GM19351 (cell line): ENCODE measurements around the gene KCNH1.

ENCODE experiments used
- ATAC-seq: cut with Tn5 transposase; IDR thresholded peaks from one replicate; pipeline ENCODE4 v1.9.1; 2021; ENCODE audit warnings: mild to moderate bottlenecking, moderate library complexity; ENCODE audit not compliant: unreplicated experiment

Gene KCNH1

DNA sequence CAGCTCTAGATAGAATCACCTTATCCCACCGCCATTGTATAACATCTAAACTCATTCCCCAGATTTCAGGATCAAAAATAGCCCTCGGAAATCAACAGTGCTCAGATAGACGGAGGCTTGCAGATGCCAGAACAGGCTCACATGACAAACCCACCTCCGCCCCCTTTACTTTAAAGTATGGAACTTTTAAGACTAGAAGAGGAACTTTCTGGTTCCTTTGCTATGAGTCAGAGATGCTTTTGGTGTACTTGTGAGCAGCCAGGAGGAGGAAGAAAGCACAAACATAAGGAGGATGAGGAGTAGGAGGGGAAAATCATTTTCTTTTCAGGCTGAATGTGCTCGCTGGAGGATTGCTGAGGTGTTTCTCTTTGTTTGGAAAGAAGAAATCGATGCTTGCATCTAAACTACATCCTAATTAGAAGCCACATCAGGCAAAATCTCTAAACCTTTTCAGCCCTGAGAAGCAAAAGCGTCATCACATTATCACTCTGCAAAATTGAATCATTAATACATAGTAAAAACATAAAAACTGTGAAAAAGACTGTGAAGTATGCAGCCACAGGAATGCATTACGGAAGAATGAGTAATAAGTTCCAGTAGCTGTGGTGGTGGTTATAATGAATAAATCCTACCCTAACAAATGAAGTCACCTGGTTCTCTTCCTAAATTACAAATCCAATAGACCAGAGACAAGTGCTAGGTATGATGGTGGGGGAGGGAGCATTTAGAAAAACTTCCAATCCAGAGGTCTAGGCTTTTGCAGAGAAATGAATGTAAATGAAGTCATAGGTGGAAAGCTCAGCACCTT lies 251.3 kb downstream of the KCNH1 start:
- ATAC-seq = no peak

DNA sequence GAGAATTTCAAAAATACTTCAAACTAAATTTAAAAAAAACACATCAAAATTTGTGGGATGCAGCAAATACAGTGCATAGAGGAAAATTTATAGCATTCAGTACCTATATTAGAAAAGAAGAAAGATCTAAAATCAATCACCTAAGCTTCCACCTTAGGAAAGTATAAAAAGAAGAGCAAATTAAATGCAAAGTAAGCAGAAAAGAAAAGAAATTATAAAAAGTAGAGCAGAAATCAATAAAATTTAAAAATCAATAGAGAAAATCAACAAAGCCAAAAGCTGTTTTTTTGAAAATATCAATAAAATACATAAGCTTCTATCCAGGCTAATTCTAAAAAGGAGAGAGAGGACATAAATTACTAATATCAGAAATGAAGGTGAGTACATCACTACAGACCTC lies 255.4 kb downstream of the KCNH1 start:
- ATAC-seq = no peak

- no peak for ATAC-seq
Measured at GRCh38 chr1:210876275-210876674, 257.7 kb downstream of the KCNH1 start.

DNA sequence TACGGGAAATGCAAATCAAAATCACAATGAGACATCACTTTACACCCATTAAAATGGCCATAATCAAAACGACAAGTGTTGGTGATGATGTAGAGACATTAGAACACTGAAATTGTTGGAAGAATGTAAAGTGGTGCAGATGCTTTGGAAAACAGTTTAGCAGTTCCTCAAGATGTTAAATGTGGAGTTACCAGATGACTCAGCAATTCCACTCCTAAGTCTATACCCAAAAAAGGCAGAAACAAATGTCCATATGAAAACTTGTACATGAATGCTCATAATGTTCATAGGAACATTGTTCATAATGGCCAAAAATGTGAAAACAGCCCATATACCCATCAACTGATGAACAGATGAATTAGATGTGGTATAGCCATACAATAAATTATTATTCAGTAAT lies 267.4 kb downstream of the KCNH1 start:
- no peak for ATAC-seq

DNA sequence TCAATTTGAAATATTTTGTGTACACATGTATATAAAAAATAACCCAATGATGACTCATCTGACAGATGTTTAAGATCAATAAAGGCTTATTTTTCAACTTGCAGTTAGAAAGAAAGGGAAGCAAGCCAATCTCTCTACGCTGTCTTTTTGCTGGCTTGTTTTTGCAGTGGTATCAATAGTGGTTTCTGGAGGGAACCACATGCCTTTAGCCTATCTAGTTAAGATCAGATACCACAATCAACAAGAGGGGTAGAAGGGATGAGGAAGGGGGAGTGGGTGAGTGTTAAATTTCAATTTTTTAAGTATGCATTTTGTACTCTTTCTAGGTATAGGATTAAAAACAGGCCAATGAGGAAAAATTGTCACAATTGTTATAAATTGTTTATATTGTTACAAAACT lies 276.2 kb downstream of the KCNH1 start:
- no peak for ATAC-seq

DNA sequence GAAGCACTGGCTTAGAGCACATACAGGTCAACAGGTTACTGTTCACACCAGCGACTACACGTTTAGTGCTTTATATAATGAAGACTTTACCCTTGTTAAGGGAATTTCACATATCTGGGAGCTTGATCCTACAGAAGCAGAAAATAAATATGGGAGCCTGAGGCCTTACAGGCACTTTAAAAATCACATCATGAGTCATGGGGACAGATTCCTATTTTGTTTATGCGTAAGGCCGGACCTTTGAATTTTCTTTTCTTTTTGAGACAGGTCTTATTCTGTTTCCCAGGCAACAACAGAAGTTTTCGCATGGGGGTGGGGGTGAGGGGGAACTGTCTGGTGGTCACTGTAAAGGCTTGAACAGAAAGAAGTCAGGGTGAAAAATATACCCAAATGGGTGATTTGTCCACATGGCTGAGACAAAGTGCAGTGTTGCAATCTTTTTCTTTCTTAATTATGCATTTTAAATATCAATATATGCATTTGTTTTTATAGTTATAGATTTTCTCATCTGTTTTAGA lies 276.7 kb downstream of the KCNH1 start:
- ATAC-seq = no peak

DNA sequence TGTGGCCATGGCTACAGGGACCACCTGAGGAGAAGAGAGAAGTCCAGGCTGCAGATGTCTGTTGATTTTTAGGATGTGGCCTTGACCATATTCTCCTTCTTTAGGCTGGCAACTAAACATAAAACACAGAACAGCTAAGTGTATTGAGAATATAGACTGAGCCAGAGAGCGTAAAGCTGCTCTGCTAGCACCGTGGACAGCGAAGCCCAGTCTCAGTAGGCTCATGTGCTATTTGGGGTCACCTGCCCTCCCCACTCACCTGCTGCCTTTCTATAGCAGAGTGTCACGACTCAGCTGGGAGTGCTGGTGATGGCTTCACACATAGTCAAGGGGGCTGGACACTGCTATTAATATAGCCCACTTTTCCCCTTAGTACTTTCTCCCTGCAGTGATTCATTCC lies 278.5 kb downstream of the KCNH1 start:
- no peak for ATAC-seq

GRCh38 chr1:210853276-210853675 lies 280.7 kb downstream of the KCNH1 start:
- no peak for ATAC-seq

DNA sequence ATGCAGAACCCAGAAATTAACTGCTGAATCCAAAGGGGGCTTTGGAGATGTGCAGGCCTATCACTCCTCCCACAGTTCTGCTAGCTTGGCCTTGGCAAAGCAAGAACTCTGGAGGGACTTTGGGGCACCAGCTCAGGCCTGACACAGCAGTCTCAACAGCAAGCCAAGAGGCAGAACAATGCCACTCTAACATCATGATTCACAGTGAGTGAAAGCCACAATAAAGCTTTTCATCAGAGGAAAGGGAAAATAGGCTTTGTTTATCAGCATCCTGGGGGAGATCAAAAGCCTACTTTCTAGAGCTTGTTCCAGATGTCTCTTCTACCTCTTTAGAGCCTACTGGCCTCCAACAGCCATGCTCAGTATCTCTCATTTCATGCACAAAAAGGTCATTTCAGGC lies 283.4 kb downstream of the KCNH1 start:
- ATAC-seq = no peak

- no peak for ATAC-seq
Measured at GRCh38 chr1:210848474-210848873, 285.5 kb downstream of the KCNH1 start.

- ATAC-seq = no peak
Measured at GRCh38 chr1:210841926-210842625, 291.9 kb downstream of the KCNH1 start.

- ATAC-seq = no peak
Measured at GRCh38 chr1:210830034-210831028, 303.6 kb downstream of the KCNH1 start.

GRCh38 chr1:210828996-210829596 lies 304.9 kb downstream of the KCNH1 start:
- no peak for ATAC-seq

GRCh38 chr1:210827481-210827880 lies 306.5 kb downstream of the KCNH1 start:
- no peak for ATAC-seq

DNA sequence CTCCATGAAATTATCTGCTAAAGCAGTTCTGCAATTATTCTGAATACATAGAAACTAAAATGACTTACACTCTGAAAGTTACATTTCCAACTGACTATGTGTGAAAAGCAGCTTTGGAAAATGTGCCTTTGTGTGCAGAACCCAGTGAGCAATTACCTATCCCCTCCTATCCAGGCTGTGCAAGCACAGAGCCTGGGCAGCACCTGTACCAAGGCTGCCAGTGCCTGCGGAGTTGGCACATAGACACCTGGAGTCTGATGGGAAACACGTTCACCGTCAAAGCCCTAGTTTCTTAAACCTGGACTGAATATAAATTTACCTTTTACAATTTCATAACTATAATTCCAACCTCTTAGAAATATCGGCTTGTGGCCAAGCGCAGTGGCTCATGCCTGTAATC lies 307.3 kb downstream of the KCNH1 start:
- no peak for ATAC-seq

DNA sequence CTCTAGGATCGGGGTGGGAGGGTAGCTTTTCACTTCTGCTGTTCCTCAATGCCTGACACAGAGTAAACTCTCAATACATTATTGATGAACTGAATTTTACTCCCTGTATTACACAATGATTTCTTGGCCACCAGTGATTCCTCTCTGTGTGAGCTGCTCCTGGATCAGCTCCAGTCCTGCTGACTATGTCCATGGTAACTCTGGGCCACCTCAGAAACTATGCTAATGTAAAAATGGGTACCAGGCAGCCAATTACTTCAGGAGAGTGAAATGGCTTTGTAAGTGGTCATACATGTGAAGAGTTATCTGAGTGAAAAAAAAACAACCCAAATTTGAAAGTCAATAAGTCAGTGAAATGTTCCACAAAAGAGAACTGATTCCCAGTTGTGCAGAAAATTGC lies 311.0 kb downstream of the KCNH1 start:
- ATAC-seq = no peak

DNA sequence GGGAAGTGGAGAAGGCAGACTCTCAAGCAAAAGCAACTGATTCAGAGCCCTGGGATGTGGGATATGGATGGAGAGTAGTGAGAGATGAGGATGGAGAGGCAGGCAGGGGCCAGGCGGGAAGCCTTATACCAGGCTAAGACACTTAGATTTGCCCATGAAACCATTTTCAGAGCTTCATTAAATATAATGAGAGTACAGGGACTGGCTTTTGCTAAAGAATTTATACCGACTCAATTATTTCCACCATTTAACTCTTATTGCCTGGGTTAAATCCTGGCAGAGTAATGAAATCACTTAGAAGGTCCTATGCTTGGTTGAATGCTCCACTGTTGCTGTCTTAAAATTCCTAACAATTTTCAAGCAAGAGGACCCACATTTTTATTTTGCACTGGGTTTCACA lies 311.7 kb downstream of the KCNH1 start:
- ATAC-seq = no peak

- no peak for ATAC-seq
Measured at GRCh38 chr1:210821615-210822014, 312.3 kb downstream of the KCNH1 start.

DNA sequence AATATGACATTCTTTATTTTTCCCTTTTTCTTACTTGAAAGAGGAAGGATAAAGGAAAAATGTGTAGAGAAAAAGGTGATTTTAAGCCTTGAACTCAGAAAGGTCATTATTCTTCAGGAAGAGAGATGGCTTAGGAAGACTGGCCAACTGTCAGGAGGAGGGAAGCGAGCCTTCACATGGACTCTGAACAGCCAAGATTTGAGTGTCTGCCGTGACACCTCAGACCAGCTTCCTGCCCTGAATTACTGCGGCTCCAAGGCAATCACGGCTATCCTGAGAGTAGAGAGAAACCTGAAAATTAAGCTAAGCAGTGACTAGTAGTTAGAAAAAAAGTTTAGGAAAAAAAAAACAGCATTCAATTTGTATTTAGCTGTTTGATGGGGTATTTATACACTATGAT lies 314.7 kb downstream of the KCNH1 start:
- ATAC-seq = no peak

GRCh38 chr1:210817385-210818275 lies 316.3 kb downstream of the KCNH1 start:
- ATAC-seq = no peak
